Right kidney (tissue), 1 donor: ENCODE results near the gene C10orf90.

Experiments used
- DNase-seq: peaks from one replicate; pipeline ENCODE4 v3.0.0-alpha.2; 2016

Gene C10orf90

DNA sequence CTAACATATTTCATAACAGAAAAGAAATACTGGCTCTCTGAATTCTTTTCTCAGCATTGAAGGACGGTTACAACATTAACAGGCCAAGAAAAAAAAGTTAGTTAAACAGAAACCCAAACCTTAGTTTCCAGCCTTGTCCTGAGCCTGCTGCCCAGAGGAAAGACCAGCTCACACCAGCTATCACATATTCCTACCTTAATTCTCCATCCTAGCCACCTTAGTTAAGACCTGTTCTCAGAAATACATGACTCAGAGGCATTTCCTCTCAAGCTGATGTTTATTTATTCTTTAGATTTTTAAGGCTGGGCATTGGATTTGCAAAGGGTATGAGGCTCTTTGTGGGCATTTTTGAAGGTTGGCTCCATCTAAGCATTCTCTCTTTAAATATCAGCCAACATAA is 247.9 kb downstream of the C10orf90 start:
- no peak for DNase-seq

DNA sequence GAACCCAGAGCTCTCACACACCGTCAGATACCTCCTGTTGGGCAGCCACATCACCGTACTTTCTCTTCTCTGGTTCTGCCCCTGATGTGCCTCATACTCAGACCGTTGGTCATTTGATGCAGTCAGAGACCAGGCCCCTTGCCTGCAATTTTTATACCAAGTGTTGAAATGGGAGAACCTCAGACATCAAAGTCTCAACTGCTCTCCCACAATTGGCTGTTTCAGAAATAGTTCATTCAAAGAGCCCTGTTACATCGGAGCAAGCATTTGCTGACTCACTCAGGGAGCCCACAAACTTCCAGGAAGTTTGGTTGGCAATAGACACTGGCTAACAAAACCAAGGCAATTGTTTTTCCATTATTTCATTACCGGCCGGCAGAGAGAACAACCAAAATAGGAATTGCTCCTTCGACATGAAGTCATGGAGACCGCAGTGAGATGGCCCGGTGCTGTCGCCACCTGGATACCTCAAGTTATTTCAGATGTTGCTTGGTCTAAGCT is 248.7 kb downstream of the C10orf90 start:
- no peak for DNase-seq

DNA sequence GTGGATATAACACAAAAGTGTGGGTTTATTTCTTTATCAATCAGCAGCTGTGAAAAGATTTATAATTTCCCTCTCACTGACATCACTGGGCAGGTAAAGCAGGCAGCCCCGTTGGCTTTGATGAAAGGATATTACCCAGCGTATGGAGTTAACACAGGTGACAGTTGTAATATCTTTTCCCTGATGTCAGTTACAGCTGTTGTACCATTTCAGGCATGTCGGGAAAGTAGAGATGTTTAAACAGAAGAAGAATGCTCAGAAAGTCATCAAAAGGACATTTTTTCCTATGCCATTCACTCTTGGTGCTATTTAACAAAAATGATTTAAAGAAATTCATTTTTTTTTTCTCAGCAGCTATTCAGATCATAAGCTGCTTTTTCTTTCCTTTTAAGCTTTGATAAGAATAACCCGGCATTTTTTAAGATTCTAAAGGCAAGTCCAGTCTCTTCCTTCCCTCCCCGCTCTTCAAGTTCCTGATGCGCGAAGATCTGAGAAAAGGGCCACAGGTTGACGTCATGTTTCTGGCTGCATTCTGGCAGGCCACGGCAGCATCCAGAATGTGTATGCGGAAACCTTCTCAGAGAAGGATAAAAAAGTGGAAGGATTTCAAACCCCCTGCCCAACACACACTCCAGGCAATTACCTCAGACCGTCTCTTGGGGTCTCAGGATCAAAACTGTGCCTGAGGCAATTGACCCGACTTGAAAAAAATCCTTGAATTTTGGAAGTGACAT is 249.8 kb downstream of the C10orf90 start:
- DNase-seq = no peak

DNA sequence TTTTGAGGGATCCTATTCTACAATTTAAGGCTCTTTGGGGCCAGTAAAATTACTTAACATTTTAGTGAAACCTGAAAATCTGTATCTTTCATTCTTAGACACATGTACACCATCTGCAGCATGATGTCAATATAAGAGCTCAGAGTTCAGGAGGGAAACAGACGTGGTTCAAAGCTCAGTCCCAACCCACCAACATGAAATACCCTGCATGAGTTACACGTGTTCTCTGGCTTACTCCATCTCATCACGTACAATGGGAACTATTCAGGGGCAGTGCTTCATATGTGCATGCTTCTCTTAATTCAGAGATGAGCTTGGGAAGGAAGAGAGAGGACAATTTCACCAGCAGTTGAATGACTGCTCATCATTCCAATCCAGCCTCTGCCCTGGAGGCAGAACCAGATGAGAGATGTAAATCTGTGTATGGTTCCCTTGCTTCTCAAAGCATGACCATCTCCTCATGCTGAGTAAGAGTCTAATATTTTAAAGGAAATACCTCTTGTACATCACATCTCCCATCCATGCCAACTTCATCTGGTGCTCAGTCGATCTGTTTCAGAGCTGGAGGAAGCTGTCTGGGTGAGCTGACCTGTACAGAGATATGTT is 253.2 kb downstream of the C10orf90 start:
- DNase-seq = no peak

DNA sequence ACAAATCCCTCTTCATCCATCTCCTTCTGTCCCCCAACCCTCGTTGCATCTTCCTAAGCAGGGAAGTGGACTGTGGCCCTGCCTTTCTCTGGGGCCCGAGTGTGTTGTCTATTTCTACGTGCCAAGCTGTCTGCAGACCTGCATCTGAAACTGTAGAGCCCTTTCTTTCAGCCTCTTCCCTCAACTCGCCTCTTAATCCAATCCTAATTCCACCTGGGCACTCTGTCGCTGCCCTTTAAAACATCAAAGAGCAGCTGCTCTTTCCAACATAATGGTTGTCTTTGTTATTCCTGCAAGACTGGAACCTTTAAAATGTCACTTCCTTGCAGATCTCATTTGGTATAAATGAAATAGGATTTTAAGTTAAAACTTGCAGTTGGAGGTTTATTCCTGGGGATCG is 260.7 kb downstream of the C10orf90 start:
- DNase-seq = no peak

DNA sequence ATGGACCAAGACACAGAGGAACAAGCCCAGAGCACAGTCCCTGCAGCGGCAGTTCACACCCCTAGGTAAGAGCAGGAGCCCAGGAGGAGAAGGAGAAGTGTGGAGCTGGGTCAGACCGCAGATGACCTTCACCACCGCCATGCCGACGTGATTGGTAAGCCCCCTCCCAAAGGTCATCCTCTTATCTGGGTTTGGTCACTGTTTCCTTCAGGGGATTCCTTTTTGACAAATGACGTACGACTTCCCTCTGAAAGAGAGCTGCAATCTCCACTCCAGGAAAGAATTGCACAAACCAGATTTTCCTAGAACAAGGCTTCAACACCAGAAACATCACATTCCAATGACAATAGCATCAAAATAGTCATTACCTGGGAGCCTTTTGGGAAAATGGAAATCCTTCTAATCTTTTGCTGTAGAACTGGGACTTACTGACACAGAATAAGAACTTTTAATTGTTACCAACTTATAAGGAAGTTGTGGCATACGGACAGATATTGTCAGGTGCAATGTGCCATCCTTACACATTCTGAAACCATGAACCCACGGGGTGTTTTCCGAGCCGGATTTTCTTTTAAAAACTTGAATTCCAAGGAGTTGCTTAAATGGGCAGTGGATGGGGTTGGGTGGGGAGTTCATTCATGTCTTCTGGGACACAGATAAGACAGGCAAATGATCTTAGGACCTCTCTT is 261.4 kb downstream of the C10orf90 start:
- no peak for DNase-seq

DNA sequence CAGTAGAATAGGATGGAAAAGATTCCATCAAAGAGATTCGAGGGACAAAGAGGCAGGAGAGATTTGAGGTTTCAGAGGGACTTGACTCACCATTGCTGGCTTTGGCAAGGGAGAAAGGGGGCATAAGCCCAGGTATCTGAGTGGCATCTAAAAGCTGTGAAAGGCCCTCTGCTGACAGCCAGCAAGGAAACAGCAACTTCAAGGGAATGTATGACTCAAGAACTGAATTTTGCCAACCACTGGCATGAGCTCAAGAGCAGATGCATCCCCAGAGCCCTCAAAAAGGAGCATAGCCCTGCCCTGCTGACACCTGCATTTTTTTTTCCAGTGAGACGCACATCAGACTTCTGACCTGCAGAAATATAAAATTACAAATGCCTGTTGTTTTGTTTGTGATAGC is 262.7 kb downstream of the C10orf90 start:
- DNase-seq = no peak

DNA sequence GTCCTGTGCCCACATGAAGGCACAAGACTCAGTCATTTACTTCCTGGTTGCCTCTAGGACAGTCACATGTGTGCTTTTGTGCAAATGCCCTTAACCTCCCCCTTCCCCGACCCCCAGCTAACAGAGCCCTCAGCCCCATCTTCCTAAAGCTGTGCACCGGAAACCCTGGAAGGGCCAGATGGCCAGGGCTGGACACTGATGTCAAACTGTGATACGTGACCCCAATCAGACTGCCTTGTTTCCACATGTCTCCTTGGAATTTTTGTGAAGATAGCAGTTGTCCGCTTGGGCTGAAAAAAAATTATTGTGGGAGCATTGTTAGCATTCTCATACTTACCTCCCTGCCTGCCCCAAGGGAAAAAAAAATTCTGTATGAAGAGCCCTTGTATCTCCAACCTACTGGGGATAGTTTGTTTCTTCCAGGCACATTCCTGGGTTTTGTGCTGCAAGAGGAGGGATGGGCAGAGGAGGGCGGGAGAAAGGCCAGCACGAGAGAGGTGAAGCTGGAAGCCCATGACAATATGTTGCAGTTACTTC is 265.2 kb downstream of the C10orf90 start:
- DNase-seq = no peak

DNA sequence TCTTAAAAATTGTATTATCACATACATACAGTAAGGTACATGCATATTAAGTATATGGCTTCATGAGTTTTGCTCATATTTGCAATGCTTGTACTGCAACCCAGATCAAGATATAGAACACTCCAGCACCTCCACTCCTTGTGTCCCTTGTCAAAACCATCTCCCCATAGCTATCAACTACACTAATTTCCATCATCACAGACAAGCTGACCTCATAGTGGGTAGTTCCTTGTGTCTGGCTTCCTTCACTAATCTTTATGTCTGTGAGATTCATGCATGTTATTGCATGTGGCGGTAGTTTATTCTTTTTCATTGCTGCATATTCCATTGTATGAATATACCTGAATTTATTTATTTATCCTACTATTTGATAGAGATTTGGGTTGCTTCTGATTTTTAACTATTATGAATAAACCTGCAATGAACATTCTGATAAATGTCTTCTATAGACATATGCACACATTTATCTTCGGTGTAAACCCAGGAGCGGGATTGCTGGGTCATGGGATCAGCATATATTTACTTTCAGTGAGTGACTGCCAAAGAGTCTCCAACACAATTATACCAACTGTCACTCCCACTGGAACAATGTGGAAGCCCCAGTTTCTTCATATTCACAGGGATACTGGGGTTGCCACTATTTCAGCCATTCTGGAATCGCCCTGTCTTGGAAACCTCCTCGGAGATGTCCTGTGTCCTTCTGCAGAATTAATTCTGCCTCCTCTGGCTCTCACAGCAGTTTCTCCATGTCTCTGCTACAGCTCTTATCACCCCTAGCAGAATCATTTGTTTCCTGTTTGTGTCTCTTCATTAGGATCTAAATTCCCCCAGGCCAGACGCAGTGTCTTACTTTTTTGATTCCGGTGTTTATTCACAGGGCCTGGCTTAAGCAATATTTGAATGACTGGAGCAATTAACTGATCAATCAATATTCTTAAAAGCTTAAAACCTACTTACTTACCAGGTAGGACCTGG is 267.5 kb downstream of the C10orf90 start:
- DNase-seq = no peak

DNA sequence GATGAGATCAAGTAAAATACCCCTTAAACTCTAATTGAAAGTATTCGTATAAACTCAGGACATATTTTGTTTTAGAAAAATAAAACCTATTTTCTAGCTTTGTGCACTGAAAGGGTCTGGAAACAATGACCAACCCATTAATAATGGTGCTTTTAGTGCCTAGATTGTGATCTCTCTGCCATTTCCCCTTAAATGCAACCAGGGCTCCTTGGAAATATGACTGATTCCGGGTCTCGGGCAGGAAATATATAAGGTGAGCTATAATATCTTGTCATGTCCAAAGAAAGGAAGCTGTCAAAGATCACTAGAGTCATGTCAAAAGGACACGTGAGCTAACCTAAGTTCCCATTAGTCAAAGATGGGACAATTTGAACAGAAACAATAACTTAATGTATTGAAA is 269.9 kb downstream of the C10orf90 start:
- DNase-seq = no peak

DNA sequence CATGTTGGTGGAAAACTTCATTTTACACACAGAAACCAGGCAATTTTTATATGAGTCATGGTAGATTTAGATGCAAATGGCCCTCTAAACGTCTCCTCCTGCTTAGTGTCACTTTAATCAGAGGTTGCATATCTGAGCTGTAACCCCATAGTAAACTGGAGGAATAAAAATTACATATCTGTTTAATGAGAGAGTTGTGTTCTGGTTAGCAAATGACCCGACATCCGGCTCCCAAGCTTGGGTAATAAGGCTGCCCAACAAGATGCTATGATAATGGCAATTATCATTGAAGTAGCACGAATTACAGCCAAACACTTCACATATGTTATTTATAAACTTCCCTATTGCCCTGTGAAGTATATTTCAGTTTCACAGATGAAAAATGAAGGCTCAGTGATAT is 271.6 kb downstream of the C10orf90 start:
- DNase-seq = no peak

DNA sequence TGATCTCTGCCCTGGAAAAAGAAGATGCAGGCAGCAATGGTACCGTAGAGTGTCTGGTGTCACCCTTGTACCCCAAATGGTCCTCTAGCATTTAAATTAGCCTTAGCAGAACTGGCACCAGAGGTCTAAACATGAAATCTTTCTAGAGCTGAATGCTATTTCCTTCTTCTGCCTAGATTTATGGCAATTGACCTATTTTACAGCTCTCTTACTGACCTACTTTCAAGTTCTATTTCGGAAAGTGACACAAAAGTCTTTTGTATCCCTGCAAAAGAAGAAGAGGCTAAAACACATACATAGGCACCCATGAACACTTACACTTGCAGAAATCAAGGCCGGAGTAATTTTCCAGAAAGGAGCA is 272.1 kb downstream of the C10orf90 start:
- no peak for DNase-seq

DNA sequence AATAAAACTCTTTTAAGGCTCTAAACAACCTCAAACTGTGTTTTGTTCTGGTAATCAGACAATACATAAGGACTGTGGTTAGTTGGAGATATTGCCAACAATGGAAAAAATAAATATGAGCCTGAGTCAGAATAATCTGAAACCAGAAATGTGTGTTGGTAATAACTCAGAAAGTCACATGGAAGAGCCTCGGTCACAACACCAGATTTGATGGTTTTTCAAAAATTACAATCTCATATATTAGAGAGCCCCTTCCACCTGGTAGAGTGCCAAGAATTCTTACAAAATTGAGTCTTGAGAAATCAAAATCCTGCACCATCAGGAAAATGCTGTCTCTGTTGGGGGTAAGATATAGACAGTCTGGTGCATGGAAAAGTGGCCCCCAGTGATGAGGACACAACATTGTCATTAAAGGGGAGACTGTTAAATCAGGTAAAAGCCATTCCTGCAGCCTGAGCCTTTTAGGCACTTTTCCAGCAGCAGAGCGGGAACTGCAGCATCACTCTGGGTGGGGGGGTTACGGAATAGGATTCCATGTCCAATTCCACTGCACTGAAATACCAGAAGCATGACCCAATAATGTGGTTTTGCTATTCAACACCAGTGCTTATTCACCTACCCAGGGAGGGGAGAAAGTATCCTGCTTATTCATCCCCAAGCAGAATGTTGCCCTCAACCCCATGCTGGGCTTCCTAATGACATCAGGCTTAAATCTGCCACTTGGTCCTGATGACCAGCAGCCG is 272.7 kb downstream of the C10orf90 start:
- DNase-seq = no peak

DNA sequence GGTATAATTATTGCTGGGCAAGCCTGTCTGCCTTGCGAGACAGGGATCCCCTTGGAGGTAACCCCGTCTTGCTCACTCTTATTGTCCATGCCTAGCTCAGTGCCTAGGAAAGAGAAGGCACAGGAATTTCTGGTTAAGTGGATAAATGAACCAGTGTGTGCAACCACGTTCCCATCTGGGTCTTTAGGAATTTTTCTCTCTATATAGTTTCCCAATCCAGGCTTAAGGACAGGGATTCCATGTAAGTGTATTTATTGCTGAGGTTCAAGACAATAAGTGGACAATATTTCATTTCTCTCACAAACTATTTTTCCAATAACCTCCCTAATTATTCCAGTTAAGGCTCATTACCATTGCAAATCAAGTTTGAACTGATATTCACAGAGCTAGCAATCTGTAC is 273.3 kb downstream of the C10orf90 start:
- no peak for DNase-seq

DNA sequence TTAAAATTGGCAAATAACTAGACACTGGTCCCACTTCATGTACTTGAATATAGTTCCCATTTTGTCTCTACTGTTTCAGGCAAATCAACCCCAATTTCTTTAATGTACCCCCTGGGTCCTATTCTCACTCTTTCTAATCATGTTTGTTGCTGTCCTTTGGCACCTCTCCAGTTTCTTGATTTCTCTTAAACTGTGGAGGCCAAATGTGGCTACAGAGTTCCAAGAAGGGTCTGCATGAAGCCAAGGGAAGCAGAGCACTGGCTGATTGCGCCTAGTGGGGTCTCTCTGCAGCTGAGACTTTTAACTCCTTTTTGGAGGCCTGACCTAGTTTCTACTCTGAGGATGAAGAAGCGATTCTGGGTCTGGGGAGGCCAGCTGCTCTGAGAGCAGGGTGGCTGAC is 275.5 kb downstream of the C10orf90 start:
- DNase-seq = no peak

DNA sequence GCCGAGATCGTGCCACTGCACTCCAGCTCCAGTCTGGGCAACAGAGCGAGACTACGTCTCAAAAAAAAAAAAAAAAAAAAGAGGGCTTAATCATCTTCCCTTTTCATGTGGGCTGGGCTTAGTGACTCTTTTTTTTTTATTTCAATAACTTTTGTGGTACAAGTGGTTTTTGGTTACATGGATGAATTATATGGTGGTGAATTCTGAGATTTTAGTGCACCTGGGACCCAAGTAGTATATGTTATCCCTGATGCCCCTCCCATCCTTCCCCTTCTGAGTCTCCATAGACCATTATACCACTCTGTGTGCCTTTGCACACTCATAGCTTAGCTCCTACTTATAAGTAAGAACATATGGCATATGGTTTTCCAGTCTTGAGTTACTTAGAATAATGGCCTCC is 277.4 kb downstream of the C10orf90 start:
- no peak for DNase-seq

DNA sequence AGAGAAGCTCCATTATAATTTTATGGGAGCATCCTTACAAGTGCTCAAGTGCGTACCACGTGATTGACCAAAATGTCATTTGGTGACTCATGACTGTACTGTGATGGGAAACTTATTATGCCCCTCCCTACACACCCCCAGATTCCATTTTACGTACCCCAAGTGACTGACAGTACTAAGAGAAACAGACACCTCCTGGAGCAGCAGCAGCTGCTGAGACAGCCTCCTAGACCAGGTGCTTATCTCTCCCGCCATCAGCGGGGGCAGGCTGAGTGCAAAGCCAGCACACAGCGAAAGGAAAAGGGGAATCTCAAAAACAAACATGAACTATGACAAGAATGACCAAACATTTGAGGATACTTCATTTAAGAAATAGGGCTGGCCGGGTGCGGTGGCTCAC is 278.0 kb downstream of the C10orf90 start:
- DNase-seq = no peak

DNA sequence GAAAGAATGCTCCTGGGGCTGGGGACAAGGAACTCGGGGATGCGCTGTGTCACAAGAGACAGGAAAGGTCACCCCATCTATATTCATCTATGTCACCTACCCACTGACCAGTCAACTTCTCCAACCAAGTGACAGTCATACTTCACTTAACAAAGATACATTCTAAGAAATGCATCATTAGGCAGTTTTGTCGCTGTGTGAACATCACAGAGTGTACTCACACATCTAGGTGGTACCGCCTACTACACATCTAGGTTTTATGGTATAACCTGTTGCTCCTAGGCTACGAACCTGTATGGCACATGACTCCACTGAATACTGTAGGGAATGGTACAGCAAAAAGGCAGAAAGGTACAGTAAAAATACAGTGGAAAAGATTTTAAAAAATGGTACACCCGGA is 278.4 kb downstream of the C10orf90 start:
- DNase-seq = no peak

DNA sequence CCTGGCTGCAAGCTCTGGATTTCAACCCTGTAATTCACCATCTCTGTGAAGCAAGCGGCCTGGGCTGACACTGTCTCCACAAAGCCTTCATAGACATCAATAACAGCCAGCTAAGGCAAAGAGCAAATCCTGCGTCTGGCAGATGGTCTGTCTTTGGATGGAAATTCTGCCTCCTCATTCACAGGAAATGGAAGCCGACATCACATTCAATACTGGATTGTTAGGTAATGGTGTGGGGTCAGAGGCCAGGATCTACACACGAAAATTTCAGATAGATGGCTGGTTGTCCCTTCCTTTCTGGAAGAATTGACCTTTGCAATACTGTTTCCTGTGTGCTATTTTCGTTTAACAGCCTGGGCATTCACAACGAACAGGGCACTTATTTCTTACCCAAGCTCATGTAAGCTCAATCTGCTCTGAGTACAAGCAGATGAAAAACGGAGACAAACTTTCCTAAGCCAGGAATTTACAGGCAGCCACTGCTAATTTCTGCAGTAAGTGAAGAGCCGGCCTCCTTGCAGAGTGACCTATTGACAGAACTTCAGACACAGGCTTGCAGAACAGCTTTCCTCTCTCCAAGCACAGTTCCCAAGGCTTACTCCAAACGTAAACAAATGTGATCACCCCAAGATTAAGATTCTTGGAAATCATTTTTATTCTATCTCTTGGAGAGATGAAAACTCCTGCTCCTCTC is 279.2 kb downstream of the C10orf90 start:
- DNase-seq = no peak

DNA sequence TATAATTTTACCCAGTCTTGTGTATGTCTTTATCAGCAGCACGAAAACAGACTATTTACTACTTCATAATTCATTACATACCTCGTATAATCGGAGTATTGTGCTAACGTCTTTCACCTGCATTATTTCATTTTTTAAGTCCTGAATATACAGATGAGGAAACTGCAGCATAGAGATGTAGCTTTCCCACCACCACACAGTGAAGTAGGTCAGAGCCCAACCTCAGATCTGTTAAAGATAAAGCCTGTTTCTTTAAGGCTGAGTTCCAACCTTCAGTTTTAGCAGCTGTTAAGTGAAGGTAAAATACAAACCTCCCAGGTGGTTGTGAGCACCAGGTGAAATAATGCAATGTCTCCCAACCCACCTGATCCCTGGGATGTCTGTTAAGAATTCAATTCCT is 280.2 kb downstream of the C10orf90 start:
- no peak for DNase-seq
